Skeletal muscle cell (primary cell): ENCODE data around the gene SBF2.

Experiments
- DNase-seq: peaks from one replicate; pipeline ENCODE4 v3.0.0-alpha.2; 2010; ENCODE audit warnings: low read depth
- H3K4me3 ChIP-seq: 2 replicates; pipeline ENCODE4 v1.5.1; 2011; ENCODE audit warnings: low read depth, mild to moderate bottlenecking, control low read depth, low read length, moderate library complexity

The SBF2 gene

DNA sequence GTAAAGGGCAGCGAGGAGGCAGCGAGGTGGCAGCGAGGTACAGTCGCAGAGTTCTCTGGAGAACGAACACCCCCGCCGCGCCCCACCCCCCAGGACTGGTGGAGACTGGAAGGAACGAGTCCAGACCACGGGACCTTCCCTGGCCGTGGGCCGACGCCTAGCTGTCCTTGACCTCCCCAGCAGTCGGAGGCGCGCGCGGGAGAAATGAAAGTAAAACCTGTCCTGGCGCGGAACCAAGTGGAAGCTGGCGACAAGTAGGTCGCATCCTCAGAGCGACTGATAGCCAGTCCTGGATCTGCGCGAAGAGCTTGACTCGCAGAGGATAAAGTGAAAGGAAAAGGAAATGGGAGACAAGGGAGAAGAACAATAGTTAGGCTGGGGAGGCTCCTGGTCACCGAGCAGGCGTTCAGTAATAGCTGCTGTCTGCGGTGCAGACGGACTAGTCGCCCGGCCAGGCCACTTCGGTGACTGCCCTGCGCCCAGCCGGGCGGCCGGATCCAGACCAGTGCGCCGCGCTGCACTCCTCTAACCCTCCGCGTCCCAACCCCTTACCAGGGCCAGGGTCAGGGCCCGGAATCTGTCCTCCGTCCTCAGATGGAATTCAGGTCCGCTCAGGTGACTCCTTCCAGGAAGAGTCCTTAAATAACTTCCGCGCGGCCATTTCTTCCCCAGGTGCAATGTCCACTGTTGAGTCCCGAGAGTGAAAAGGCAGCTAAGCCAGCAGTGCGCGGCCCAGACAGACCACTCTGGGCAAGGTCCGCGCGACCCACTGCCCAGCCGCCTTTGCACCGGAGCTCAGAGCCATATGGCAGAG, 8.9 kb upstream of the SBF2 start:
- no peak for DNase-seq
- peak overlapping the region; percentile 95 for H3K4me3 ChIP-seq

DNA sequence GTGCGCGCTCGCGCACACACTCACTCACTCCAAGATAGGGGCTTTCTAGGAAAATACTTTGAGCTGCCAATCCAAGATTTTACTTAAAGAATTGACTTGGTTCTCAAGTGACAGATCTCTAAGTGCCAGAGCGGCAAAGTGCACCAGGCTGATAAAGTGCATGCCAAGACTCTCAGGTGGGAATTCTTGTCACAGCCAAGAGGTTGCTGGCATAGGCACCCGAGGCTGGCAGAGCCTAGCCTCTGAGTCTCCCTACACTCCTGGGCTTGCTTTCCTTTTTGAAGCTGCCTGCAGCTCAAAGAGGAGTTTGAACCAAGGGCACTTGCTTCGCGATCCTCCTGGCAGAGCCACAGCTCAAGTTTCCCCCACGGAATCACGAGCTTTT, 8.3 kb upstream of the SBF2 start:
- DNase-seq, result no peak
- peak overlapping the region; percentile 95 for H3K4me3 ChIP-seq

DNA sequence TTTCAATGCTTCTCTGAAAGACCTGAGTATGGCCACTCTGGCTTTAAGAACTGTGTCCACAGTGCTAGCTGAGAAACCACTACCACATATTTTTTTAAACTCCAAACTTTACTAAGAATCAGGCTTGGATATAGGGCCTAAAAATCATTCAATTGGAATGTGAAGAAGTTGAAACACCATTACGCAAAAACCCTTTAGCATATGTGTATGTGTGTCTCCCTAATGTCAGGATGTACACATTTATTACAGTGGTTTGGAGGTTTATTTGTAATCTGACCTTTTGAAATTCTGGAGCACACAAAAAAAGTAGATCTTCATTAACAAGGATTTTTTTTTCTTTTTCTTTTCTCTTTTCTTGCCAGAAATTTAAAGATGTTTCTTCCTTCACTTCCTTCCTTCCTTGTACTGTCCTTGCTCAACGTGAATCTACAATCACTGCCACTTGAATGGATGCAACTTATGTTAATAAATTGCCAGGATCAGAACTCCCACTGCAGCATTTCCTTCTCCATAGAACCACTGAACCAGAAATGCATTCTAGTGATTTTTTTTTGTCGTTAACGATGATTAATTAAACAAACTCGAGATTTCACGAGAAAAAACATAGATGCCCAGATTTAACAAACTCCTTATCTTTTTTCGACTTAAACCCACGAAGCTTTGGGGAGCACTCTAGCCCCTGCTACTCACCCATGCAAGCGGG, 7.8 kb upstream of the SBF2 start:
- H3K4me3 ChIP-seq, result peak overlapping the region; percentile 95
- peak; percentile 89 for DNase-seq

DNA sequence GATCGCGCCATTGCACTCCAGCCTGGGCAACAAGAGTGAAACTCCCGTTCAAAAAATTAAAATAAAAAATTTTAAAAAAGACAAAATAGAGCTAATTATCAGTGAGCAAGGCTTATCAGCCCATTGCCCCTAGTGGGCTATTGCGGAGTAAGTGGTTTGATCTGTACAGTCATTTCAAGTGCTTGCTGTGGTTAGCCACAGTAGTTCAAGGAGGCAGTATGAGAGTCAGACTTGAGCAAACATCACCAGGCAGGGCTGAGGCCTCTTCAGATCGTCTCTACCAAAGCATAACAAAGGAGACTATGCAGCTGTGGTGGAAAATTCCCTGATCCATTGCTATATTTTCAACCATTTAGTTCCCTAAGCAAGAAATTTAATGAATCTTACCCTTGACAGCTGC, 4.3 kb upstream of the SBF2 start:
- DNase-seq, result peak; percentile 84

DNA sequence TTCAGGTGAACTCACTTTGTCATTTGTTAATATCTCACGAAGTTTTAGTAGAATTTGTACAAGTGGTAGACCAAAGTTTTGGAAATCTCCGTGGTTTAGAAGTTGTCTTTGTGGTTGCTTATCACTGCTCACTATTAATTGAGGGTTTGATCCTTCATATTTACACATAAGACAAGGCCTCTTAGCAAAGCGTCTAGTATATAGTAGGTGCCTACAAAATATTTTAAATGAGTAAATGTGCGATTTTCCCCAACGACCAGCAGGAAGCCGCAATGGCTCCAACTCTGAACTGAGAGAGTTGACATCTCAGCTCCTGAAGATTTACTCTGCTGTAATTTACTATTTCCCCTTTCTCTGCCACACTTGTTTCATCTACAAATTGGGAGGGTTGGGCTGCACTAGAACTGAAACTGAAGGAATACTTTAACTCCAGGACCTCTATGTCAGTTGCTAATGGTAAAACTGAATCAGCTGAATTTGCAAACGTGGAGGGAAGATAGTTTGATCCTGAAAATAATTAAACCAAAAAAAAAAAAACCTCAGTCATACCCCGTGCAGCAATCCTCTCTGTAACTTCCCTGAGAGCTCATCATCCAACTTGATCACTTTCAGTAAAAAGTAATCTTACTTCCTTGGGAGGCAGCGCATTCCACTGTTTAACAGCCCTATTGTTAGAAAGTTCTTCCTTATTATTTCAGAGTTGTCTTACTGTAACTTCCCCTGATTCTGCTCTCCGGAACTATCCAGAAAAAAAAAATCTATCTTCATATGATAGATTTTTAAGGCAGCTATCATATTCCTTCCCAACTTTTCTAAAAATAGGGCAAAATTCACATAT, 1.3 kb upstream of the SBF2 start:
- DNase-seq, result no peak
- H3K4me3 ChIP-seq, result peak overlapping the region; percentile 74

More for the DNA sequence above, 4.3 kb upstream of the SBF2 start:
- no peak overlapping the region for H3K4me3 ChIP-seq

DNA sequence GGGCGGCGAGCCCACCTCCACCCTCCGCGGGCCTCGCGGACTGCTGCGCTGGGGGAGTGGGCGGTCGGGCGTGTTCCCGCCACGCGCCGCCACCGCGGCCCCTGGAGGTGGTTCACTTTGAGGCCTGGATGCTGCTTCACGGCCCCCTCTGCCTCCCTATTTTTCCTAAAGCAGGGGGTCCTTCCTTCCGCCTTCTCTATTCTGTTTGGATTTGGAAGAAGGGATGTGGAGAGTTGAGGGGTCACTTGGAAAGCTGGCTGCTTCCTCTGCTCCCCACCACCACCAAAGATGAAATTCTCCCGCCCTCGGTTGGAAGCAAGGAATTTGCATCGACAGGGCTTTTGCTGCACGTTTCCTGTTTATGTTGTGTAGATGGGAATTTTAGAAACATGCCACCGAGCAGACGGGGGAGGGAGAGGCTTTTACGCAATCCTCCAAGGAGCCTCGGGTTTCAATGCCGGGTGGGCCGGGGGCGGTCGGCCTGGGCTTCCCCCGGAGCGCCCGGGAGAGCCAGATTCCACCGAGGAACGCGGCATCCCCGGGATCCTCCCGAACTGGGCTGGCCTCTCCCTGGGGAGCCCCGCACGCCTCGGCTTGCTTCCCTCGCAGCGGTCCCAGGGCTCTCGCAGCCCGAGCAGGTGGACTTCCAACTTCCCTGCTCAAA, 403 bp upstream of the SBF2 start:
- peak overlapping the region; percentile 74 for H3K4me3 ChIP-seq
- peak; percentile 69 for DNase-seq

DNA sequence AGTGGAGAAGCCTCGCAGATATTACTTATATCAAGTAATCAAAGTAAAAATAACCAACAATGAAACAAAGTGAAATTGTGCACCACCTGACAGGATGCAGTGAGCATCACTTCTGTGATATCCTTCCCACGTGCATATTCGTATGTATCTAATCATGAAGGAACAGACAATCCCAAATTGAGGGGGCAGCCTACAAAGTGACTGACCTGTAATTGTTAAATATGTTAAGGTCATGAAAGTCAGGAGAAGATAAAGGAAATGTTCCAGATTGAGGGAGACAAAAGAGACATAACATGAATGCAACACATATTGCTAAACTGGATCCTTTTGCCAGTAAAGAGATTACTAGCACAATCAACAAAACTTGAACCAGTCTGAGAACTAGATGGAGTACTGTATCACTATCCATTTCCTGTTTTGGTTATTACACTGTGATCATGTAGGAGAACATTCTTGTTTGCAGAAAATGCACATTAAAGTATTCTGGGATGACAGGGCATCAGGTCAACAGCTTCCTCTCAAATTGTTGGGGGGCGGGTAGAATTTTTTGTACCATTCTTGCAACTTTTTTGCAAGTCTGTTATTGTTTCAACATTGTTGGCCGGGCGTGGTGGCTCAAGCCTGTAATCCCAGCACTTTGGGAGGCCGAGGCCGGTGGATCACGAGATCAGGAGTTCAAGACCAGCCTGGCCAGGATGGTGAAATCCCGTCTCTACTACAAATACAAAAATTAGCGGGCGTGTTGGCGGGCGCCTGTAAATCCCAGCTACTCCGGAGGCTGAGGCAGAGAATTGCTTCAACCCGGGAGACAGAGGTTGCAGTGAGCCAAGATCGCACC, 2.0 kb downstream of the SBF2 start:
- no peak for DNase-seq
- H3K4me3 ChIP-seq, result no peak overlapping the region

DNA sequence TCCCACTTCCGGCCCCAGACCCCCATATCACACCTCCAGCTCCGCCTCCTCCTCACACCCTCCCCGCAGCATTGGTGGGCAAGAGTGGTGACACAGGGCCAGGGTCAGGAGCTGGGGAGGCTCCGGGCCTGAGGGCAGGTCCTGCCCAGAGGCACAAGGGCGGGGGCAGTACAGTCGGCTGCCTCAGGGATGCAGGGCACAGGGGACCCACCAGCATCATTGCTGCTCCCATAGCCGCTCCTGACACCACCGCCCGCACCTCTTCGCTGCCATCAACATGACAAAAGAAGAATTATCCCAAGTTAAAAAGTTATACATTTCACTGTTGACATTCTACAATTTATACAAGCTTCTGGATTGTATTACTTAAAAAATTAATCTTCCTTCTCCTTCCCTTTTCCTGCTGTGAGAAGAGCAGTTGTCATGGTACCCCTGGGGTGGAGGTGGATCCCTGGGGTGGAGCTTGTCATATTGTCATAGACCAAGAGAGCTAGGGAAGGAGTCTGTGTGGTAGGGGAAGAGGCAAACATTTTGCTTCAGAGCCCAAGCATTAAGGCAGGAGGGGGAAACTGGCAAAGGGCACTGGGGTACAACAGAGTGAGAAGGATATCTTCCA, 4.1 kb downstream of the SBF2 start:
- no peak for DNase-seq
- no peak overlapping the region for H3K4me3 ChIP-seq

DNA sequence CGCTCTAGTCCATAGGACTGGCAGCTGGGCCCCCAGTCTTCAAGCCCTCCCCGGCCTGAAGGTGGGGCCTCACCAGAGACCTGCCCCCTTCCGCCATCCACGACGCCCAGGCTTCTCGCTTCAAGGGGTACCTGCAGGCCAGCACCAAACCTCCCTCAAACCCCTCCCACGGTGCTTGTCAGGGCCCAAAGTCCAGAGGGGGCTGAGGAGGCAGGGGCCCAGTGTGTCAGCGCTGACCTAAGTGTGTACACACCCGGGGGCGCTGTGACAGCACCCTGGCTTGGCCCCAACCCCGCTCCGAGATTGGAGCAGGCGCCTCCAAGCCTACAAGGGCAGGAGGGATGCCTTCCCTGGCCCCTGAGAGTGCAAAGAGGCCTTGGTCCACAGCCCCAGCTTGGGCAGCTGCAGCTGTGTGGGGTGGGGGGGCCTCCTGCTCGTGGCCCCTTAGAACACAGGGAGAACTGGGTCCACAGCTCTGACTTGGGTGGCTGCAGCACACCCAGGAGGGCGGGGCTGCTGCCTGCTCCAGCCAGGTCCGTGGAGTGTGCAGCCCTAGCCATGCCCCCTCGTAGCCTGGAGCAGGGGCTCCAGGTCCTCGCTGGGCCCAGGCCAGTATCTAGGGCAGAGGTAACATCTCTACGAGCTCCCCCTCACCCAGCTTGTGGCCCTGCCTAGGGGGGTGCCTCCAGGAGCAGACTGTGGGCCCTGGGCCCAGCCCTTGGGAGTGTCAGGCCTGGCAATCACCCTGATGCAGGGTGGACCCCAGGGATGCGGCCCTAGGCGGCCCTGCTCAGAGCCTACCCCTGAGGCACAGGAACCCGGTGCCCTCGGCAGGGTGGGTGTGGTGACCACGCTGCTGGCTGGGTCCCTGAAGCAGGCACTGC, 4.9 kb downstream of the SBF2 start:
- no peak overlapping the region for H3K4me3 ChIP-seq

DNA sequence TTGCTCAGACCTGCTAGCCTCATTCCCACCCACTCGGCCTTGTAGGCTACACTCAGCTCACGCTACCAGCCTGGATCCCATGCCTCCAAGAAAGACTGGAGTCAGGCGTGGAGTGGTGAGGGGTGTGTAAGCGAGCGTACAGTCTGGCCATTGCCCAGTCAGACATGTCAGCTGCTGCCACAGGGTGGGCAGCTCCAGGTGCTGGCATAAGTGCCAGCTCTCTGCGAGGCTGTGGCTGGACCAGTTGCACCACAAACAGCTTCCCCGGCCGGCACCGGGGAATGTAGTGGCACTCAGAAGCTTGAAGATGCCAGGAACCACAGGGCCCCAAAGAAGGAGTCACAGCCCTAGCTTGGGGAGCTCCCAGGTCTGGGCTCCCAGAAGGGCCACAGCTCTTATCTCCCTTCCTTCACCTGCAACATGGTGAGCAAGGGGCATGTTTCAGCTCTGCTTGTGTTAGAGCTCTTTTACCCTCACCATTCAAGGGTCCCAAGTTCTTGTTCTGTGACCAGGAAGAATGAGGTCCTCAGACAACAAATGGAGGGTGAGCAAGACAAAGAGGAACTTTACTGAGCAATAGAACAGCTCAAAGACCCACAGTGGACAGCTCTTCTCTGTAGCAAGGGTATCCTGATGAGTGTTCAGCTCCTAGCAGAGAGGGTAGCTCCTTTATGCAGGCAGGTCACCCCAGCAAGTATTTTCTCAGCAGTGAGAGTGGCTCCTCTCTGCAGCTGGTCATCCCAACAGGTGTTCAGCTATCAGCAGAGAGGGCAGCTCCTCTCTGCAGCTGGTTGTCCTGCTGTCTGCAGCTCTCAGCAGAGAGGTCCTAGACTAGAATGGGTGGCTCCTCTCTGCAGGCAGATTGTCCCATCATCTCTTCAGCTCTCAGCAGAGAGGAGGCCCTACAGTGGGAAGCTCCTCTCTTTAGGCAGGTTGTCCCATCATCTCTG, 6.0 kb downstream of the SBF2 start:
- no peak for DNase-seq
- H3K4me3 ChIP-seq, result no peak overlapping the region

More for the DNA sequence above, 4.9 kb downstream of the SBF2 start:
- DNase-seq, result no peak

DNA sequence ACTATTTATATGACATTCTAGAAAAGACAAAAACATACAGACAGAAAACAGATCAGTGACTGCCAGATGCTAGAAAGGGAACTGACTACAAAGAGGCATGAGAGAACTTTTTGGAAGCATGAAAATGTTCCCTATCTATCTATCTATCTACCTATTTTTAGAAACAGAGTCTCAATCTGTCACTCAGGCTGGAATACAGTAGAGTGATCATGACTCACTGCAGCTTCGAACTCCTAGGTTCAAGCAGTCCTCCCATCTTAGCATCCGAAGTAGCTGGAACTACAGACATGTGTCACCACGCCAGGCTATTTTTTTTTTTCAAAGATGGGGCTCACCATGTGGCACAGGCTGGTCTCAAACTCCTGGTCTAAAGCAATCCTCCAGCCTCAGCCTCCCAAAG, 6.9 kb downstream of the SBF2 start:
- no peak for DNase-seq
- no peak overlapping the region for H3K4me3 ChIP-seq

DNA sequence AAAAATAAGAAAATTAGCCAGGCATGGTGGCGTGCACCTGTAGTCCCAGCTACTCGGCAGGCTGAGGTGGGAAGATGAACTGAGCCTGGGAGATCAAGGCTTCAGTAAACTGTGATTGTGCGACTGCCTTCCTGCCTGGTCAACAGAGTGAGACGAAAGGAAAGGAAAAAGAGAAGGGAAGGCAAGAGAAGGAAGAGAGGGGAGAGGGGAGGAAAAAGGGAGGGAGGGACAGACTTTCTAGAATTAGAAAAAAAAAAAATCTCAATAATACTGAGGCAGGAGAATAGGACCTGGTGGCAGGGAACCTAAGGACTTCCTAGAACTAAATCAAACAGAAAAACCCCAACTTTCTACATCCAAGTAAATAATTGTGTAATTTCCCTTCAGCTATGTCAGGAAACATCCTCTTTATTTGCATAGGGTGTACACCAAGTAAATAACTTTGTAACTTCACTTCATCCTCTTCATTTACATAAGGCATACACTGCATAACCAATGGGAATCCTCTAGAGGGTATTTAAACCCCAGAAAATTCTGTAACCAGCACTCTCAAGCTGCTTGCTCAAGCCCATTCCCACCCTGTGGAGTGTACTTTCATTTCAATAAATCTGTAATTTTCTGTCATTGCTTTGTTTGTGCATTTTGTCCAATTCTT, 8.7 kb downstream of the SBF2 start:
- no peak for DNase-seq
- no peak overlapping the region for H3K4me3 ChIP-seq

DNA sequence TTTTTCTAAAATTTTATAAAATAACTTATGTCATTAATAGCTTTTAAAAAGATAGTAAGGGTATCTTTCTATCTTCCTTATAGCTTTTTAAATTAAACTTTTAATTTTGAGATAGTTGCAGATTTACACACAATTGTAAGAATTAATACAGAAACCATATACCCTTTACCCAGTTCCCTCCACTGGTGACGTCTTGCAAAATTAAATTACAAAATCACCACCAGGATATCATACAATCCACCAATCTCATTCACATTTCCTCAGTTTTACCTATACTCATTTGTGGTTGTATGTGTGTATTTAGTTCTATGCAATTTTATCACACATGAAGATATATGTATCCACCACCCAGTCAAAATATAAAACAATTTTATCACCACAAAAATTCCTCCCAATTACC, 10.0 kb downstream of the SBF2 start:
- DNase-seq, result no peak
- H3K4me3 ChIP-seq, result no peak overlapping the region

DNA sequence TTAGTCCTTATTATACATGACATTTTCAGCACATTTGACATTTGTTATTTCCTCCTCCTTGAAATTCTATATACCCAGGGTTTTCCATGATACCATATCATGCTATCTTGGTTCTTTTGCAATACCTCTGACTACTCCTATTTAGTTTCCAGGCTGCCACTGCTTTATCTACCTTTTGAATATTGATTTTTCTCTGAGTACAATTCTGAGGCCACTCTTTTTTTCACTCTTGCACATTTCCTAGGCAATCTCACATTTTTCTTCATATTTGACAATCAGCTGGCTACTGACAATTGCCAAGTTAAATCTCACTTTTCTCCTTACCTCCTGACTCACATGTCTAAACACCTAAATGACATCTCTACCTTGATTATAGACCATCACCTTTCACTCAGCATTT, 11.9 kb downstream of the SBF2 start:
- DNase-seq, result no peak
- H3K4me3 ChIP-seq, result no peak overlapping the region

DNA sequence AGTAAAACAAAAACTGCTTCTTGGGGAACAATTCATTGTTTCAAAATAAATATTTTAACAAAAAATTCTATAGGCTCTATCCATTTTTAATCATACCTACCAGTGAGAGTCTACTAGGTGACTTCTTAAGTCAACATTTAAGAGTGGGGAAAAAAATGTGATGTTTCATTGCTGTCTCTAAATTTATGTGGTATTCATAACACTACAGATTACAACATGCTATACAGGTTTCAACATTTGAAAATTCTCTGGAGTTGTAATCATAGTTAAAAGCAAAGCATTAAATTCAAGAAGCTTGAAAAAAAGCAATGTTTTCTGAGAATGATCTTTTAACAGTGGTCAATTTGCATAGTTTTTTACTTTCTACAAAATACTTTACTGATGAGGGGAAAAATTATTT, 18.3 kb downstream of the SBF2 start:
- no peak overlapping the region for H3K4me3 ChIP-seq
- no peak for DNase-seq

DNA sequence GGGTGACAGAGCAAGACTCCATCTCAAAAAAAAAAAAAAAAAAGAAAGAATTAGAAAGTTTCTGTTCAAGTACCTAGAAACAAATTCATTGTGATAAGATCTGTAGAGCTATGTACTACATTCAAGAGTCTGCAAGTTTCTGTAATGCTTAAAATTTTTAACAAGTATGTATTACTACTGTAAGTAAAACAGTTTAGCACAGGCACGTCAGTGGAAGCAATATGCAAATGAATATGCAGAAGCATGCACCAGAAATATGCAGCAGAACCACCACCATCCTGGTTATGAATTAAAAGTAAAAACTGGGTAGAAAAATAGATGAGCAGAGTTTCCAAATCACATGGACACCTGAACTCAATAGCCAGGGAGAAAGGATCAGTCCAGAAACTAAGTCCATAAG, 19.3 kb downstream of the SBF2 start:
- H3K4me3 ChIP-seq, result no peak overlapping the region
- DNase-seq, result no peak
